ENCODE data around the gene CLTCL1.
A peak's percentile ranks its signal among the peaks of the same experiment; 100 is the strongest.

Gene CLTCL1

GRCh38 chr22:19304547-19304946 lies 13.0 kb upstream of the CLTCL1 start:
- TF ChIP-seq CTCF (IDR thresholded peaks at IDR 0.05): no peak
- no peak for TF ChIP-seq ZFX (IDR thresholded peaks at IDR 0.05; ENCODE audit: borderline replicate concordance)
- no peak overlapping the region for H3K27ac ChIP-seq

GRCh38 chr22:19303785-19304184 lies 12.3 kb upstream of the CLTCL1 start:
- H3K27ac ChIP-seq: no peak overlapping the region
- TF ChIP-seq ZFX (IDR thresholded peaks at IDR 0.05; ENCODE audit: borderline replicate concordance): no peak
- TF ChIP-seq CTCF (IDR thresholded peaks at IDR 0.05): no peak

GRCh38 chr22:19295733-19296132 lies 4.2 kb upstream of the CLTCL1 start:
- no peak overlapping the region for H3K27ac ChIP-seq
- TF ChIP-seq CTCF (IDR thresholded peaks at IDR 0.05): no peak
- no peak for TF ChIP-seq ZFX (IDR thresholded peaks at IDR 0.05; ENCODE audit: borderline replicate concordance)

GRCh38 chr22:19292458-19293230 lies 1.1 kb upstream of the CLTCL1 start:
- TF ChIP-seq ZFX (IDR thresholded peaks at IDR 0.05; ENCODE audit: borderline replicate concordance): no peak
- no peak for TF ChIP-seq CTCF (IDR thresholded peaks at IDR 0.05)
- peak overlapping the region; percentile 50 for H3K27ac ChIP-seq

GRCh38 chr22:19291218-19291579 lies 320 bp downstream of the CLTCL1 start:
- TF ChIP-seq CTCF (IDR thresholded peaks at IDR 0.05) (no peak), ZFX (IDR thresholded peaks at IDR 0.05; ENCODE audit: borderline replicate concordance) (no peak)
- no peak overlapping the region for H3K27ac ChIP-seq

- no peak overlapping the region for H3K27ac ChIP-seq
- TF ChIP-seq ZFX (IDR thresholded peaks at IDR 0.05; ENCODE audit: borderline replicate concordance): no peak
- TF ChIP-seq CTCF (IDR thresholded peaks at IDR 0.05): no peak
Observed at GRCh38 chr22:19290400-19291217, 910 bp downstream of the CLTCL1 start.
